ENCODE data around the gene PABPN1L.

GRCh38 chr16:88817785-88818574 is 48.5 kb downstream of the PABPN1L start:
- TF ChIP-seq CTCF (IDR thresholded peaks at IDR 0.05), result no peak
- TF ChIP-seq ZFX (IDR thresholded peaks at IDR 0.05; ENCODE audit: borderline replicate concordance), result no peak
